ENCODE data around the gene TCN2.
"Not testable (repeated sequence)": the region's sequence is repeated elsewhere in the genome, so short reads cannot be mapped to it uniquely, and the experiment has no call there.

TCN2 gene

GRCh38 chr22:30611197-30611596 lies 4.2 kb downstream of the TCN2 start:
- DNase-seq (ENCODE audit: low spot score) = no peak

DNA sequence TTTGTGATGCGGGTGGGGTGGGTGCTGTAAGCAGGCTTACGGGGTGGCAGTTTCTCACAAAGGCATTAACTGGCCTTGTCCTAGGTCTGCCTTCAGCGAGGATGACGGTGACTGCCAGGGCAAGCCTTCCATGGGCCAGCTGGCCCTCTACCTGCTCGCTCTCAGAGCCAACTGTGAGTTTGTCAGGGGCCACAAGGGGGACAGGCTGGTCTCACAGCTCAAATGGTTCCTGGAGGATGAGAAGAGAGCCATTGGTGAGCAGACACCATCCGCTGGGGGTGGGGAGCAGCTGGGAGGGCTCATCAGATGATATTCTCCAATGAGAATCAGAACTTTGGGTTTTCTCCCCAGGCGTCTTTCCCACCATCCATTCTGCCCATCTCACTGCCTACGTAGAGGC lies 5.8 kb downstream of the TCN2 start:
- DNase-seq (ENCODE audit: low spot score) = no peak

DNA sequence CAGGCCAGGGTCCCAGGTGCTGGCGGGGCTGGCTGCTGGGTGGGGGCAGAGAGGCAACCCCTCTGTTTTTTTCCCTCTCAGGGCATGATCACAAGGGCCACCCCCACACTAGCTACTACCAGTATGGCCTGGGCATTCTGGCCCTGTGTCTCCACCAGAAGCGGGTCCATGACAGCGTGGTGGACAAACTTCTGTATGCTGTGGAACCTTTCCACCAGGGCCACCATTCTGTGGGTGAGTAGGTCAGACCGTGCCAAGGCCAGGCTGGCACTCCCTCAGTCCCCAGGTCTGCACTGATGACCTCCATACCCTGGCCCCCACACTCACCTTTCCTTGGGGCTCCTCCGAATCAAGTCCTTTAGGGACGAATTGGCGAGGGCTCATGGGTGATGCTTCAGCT lies 7.3 kb downstream of the TCN2 start:
- no peak for DNase-seq (ENCODE audit: low spot score)

DNA sequence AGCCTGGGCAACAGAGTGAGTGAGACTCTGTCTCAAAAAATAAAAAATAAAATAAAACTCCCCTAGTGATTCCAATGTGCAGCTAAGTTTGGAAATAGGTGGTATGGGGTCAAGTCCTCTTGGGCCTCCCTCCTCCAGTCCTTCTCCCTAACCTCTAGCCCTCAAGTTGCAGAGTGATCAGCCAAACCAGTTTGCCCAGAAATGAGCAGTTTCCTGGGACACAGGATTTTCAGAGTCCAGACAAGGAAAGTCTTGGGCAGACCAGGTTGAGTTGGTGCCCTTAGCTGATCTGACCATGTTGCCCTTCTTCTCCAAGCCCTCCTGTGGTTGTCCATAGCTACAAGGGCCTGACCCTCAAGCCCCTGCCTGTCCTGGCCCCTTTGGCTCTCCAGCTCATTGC lies 7.9 kb downstream of the TCN2 start:
- no peak for DNase-seq (ENCODE audit: low spot score)

GRCh38 chr22:30615543-30615954 lies 8.6 kb downstream of the TCN2 start:
- DNase-seq (ENCODE audit: low spot score) = no peak

DNA sequence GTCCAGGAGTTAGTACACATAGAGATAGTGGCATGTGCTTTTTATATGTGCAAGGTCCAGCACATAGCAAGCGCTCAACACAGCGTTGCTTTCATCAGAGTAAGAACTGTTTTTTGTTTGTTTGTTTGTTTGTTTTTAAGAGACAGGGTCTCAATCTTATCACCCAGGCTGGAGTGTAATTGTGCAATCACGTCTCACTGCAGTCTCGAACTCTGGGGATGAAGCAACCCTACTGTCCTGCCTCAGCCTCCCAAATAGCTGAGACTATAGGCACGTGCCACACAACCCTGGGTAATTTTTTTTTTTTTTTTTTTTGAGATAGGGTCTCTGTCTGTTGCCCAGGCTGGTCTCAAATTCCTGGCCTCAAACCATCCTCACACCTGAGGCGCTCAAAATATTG lies 10.8 kb downstream of the TCN2 start:
- no peak for DNase-seq (ENCODE audit: low spot score)

DNA sequence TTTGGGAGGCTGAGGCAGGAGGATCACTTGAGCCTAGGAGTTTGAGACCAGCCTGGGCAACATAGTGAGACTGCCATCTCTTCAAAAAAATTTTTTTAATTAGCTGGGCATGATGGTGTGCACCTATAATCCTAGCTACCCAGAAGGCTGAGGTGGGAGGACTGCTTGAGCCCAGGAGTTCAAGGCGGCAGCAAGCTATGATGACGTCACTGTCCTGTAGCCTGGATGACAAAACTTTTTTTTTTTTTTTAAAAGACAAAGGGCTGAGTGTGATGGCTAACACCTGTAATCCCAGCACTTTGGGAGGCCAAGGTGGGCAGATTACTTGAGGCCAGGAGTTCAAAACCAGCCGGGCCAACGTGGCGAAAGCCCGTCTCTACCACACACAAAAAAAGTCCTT lies 12.9 kb downstream of the TCN2 start:
- DNase-seq (ENCODE audit: low spot score) = not testable (repeated sequence)

DNA sequence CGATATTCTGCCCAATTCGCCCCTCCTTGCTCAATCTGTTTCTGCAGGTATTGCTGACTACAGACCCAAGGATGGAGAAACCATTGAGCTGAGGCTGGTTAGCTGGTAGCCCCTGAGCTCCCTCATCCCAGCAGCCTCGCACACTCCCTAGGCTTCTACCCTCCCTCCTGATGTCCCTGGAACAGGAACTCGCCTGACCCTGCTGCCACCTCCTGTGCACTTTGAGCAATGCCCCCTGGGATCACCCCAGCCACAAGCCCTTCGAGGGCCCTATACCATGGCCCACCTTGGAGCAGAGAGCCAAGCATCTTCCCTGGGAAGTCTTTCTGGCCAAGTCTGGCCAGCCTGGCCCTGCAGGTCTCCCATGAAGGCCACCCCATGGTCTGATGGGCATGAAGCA lies 19.4 kb downstream of the TCN2 start:
- DNase-seq (ENCODE audit: low spot score) = no peak

- DNase-seq (ENCODE audit: low spot score) = no peak
These were observed 20.5 kb downstream of the TCN2 start for GRCh38 chr22:30627471-30627870.

DNA sequence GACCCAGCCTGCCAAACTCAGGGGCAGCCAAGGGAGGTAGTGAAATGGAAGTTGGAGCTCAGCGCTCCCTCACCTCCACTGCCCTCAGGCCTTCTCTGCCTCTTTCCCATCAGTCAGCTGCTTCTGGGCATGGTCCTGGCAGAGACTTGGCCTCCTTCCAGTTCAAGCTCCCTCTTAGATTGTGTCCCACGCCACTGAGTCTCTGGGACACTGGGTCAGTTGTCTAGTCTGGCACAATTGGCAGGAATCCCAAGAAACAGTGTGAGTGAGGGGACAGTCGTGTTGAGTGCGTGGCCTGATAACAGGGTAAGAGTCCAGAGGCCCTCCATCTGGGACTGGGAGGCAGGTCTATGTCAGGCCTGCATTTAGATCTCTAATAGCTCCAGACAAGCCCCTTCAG lies 21.5 kb downstream of the TCN2 start:
- DNase-seq (ENCODE audit: low spot score) = no peak

GRCh38 chr22:30631469-30631868 lies 24.5 kb downstream of the TCN2 start:
- DNase-seq (ENCODE audit: low spot score) = not testable (repeated sequence)

GRCh38 chr22:30634471-30635233 lies 27.7 kb downstream of the TCN2 start:
- peak; percentile 90 for DNase-seq (ENCODE audit: low spot score)

DNA sequence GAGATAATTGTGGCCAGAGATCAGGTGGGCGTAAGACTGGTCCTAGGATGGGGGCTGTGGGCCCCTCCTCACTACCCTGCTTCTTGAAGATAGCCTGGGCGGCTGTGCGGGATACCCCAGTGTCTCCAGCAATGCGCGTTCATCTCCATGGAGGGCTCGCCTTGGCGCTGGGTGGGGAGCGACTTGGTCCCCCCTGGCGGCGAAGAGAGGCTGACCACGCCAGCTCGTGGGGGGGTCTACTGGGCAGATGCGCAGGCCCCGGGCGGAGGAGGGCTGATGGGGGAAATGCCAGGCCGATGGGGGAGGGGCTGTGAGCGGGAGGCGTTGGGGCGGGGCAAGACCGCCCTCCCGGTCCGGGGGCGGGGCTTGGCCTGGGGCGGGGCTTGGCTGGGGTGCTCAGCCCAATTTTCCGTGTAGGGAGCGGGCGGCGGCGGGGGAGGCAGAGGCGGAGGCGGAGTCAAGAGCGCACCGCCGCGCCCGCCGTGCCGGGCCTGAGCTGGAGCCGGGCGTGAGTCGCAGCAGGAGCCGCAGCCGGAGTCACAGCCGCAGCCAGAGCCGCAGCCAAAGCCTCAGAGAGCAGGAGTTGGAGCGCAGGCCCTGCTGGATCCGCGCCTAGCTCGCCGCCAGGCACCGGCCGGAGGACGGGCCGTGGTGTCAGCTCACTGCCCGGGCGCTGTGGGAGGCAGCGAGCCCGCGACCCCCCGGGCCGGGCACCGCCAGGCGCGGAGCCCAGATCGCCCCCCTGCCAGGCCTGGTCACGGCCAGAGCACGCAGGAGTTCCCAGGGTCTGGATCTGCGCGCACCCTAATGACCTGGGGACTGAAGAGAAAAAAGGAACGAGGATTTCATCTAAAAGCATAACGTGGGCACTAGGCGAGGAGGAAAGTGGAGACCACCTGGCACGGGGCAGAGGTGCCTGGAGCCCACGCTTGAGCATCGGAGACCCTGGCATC lies 28.6 kb downstream of the TCN2 start, which contains the start of gene SLC35E4:
SLC35E4 (plus strand) TSS at position 509 of the 953 bp plus-strand sequence. CDS start 670 bp downstream, outside the sequence.
- peak; percentile 95 for DNase-seq (ENCODE audit: low spot score)

GRCh38 chr22:30636226-30637077 lies 29.5 kb downstream of the TCN2 start:
- DNase-seq (ENCODE audit: low spot score) = no peak

GRCh38 chr22:30637701-30638114 lies 30.7 kb downstream of the TCN2 start:
- no peak for DNase-seq (ENCODE audit: low spot score)

GRCh38 chr22:30640361-30640760 lies 33.4 kb downstream of the TCN2 start:
- DNase-seq (ENCODE audit: low spot score) = no peak

DNA sequence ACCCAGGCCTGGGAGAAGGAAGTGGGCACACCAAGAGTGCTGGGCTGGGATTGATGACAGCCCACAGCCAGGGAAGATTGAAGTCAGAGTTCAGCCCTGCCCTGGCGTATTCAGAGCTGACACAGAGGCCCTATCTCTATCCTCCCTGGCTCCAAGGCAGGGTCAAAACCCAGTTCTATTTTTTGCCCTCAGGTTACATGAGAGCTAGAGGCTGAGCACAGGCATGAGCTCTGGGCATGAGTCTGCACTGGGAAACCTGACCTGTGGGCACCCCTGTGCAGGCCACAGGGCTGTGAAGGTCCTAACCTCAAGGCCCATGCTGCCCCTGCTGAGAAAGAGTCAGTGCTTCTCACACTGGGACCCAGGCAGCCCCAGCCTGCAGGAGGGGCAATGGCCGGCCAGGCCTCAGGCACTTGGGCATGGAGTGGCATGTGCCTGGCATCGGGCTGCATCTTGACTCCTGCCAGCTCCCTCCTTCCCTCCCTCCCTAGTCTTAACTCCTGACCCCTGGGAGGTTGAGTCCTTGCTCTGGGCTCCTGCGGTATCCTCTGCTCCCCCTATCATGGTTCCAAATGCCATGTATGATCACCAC lies 34.0 kb downstream of the TCN2 start:
- DNase-seq (ENCODE audit: low spot score) = no peak

DNA sequence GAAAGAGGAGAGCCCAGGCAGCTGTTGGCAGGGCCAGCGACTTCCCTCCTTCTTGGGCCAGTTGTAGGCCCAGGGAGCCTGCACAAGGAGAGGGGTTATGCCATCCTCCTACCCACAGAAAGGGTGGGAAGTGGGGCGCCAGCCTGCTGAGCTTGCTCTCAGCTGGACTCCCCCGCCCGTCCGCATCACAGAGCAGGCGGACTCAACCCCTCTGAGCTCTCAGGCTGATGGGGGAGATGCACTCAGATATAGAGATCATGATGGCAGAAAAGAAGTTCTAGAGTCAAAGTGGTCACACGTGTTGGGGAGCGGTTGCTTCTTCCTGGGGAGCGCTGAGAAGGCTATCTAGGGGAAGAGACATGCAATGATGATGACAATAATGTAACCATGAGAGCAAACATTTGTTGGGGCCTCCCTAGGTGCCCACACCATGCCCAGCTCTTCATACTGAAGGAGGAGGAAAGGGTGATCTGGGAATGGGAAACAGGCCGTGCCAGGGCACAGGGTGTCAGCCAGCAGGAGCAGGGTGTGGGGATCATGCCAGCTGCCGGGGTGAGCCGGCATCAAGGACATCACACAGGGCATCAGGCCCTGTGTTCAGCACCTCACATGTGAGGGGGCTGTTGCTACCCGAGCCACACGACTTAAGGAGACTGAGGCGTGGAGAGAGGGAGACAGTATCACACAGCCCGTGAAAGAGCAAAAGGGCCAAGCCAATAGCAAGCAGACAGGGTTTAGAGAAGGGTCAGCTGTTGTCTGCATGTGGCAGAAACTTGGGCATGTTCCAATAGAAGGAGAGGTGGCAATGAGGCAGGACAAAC lies 36.3 kb downstream of the TCN2 start:
- no peak for DNase-seq (ENCODE audit: low spot score)

GRCh38 chr22:30646518-30647160 lies 39.7 kb downstream of the TCN2 start:
- DNase-seq (ENCODE audit: low spot score) = no peak

DNA sequence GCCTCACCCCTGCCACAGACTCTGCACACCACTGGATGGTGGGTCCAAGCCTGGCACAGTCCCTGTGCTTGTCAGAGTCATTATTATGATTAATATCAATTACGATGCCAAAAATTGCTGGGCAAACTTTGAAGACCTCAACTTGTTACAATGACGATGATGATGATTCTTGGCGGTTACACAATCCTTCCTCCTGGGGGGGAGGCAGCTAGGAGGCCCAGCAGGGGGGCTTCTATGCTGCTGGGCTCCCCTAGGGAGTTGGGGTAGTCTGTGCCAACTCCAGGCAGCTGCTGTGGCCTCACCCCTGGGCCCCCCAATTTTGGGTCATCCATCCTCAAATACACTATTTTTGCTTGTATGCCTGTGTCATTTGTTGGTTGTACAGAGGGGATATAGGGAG lies 40.6 kb downstream of the TCN2 start:
- DNase-seq (ENCODE audit: low spot score) = no peak
